ENCODE results near the gene MAX. TPM values are rescaled to one million over a fixed set of nuclear protein-coding genes. Genes with fewer than 3 reads are reported as not detected.

Gene MAX
- total and polyA plus RNA-seq, 9 of the 15 experiments (the other 6 are each of a cell fraction or from before 2014, with no cell fraction given) = 15.4 to 96.5 (median 51.6) TPM

DNA sequence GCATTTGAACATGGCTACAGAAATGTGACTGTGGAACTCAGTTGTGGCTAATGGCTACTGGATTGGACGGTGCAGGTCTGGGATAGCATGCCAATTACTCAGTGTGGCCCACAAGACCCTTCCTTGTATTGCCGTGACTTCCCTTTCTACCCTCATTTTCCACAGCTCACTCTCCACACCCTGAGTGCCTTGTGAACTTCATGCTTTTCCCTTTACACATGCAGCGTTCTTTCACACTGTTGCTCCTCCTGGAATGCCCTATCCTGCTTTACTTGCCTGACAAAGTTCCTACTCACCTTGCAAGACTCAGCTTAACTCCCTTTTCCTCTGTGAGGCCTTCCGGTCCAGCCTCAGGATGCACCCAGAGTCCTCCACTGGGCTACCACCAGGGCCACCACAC, 46.8 kb upstream of the MAX start:
- ChIA-PET POLR2A (interaction anchor here (0.7 kb wide), 1 partner anchor 777 kb away, joined by 3 read pairs; no protein-coding TSS in a partner anchor), CTCF (ENCODE audit: low intra/inter-chr PET ratio) (no interaction called here)
- no peak overlapping the region for H3K27ac ChIP-seq (ENCODE audit: extremely low read depth, low read depth, low read length)
- in situ Hi-C loops (cut with MboI) = no loop called here
- H4K20me1 ChIP-seq (replicated peaks; ENCODE audit: control insufficient read depth, insufficient read depth, low read length) = no peaks in the 10 kb centered on the region
- no TSS peak for BruUV-seq (replicated peaks)
- no peaks in the 10 kb centered on the region for H3K9me1 ChIP-seq (ENCODE audit: control insufficient read depth, insufficient read depth, low read length)
- no peaks in the 10 kb centered on the region for H3K9me3 ChIP-seq (replicated peaks; ENCODE audit: control insufficient read depth, insufficient read depth, low read depth, low read length)
- H2AFZ ChIP-seq (ENCODE audit: low read depth, low read length) = 0 out of 2 replicates have a peak overlapping the region, but pooled peaks have one; percentile 9
- no peak overlapping the region for H3K4me3 ChIP-seq
- no peak overlapping the region for H3K9ac ChIP-seq (ENCODE audit: insufficient read depth in 1 of 2, low read depth in 2 of 2, low read length in 2 of 2)
- intact Hi-C loops (cut with micrococcal nuclease) = no loop called here
- H3K27me3 ChIP-seq (ENCODE audit: control insufficient read depth in 2 of 2, insufficient read depth in 2 of 2, low read length in 2 of 2) = no peaks in the 10 kb centered on the region; a peak in 1 of 5 replicates
- no peaks in the 10 kb centered on the region for H3K79me2 ChIP-seq (ENCODE audit: control insufficient read depth, insufficient read depth, low read length)
- TF ChIP-seq RBM17 (IDR thresholded peaks at IDR 0.05; ENCODE audit: borderline replicate concordance, low read depth, low read length) = no peak
- TF ChIP-seq PHF20 (IDR thresholded peaks at IDR 0.05; ENCODE audit: partially characterized antibody) = no peak
- TF ChIP-seq, protein P1, sequence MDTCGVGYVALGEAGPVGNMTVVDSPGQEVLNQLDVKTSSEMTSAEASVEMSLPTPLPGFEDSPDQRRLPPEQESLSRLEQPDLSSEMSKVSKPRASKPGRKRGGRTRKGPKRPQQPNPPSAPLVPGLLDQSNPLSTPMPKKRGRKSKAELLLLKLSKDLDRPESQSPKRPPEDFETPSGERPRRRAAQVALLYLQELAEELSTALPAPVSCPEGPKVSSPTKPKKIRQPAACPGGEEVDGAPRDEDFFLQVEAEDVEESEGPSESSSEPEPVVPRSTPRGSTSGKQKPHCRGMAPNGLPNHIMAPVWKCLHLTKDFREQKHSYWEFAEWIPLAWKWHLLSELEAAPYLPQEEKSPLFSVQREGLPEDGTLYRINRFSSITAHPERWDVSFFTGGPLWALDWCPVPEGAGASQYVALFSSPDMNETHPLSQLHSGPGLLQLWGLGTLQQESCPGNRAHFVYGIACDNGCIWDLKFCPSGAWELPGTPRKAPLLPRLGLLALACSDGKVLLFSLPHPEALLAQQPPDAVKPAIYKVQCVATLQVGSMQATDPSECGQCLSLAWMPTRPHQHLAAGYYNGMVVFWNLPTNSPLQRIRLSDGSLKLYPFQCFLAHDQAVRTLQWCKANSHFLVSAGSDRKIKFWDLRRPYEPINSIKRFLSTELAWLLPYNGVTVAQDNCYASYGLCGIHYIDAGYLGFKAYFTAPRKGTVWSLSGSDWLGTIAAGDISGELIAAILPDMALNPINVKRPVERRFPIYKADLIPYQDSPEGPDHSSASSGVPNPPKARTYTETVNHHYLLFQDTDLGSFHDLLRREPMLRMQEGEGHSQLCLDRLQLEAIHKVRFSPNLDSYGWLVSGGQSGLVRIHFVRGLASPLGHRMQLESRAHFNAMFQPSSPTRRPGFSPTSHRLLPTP (IDR thresholded peaks at IDR 0.05; ENCODE audit: borderline replicate concordance, extremely low read depth, insufficient read length) = no peak
- TF ChIP-seq ZNF764 (CRISPR knock-in tag; IDR thresholded peaks at IDR 0.05; ENCODE audit: low read depth) = no peak
- no peak for TF ChIP-seq SRSF1 (IDR thresholded peaks at IDR 0.05; ENCODE audit: low read depth, low read length)
- TF ChIP-seq GATA2 (CRISPR knock-in tag; IDR thresholded peaks at IDR 0.05) = no peak
- TF ChIP-seq ATF7 (IDR thresholded peaks at IDR 0.05) = no peak
- TF ChIP-seq, protein P2, sequence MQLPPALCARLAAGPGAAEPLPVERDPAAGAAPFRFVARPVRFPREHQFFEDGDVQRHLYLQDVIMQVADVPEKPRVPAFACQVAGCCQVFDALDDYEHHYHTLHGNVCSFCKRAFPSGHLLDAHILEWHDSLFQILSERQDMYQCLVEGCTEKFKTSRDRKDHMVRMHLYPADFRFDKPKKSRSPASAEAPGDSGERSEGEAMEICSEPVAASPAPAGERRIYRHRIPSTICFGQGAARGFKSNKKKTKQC (CRISPR knock-in tag; IDR thresholded peaks at IDR 0.05) = no peak
- no peak for TF ChIP-seq ZFP1 (CRISPR knock-in tag; IDR thresholded peaks at IDR 0.05)
- TF ChIP-seq ELF4 (CRISPR knock-in tag; IDR thresholded peaks at IDR 0.05) = no peak
- no peak for TF ChIP-seq FOXJ3 (CRISPR knock-in tag; IDR thresholded peaks at IDR 0.05)
- TF ChIP-seq, protein P3, sequence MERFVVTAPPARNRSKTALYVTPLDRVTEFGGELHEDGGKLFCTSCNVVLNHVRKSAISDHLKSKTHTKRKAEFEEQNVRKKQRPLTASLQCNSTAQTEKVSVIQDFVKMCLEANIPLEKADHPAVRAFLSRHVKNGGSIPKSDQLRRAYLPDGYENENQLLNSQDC (CRISPR knock-in tag; IDR thresholded peaks at IDR 0.05) = no peak
- TF ChIP-seq, protein P4, sequence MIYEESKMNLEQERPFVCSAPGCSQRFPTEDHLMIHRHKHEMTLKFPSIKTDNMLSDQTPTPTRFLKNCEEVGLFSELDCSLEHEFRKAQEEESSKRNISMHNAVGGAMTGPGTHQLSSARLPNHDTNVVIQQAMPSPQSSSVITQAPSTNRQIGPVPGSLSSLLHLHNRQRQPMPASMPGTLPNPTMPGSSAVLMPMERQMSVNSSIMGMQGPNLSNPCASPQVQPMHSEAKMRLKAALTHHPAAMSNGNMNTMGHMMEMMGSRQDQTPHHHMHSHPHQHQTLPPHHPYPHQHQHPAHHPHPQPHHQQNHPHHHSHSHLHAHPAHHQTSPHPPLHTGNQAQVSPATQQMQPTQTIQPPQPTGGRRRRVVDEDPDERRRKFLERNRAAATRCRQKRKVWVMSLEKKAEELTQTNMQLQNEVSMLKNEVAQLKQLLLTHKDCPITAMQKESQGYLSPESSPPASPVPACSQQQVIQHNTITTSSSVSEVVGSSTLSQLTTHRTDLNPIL (CRISPR knock-in tag; IDR thresholded peaks at IDR 0.05) = no peak
- FAIRE-seq = no peak
- no peak for DNase-seq (ENCODE audit: extremely low read depth in 1 of 4, low spot score in 3 of 4)
- no peaks in the 10 kb centered on the region for H3K36me3 ChIP-seq (ENCODE audit: control insufficient read depth, insufficient read depth, low read length)
- no peak overlapping the region for H3K4me2 ChIP-seq (ENCODE audit: insufficient read depth, low read length)
- ATAC-seq = no peak
- peaks cover 3 to 4% of the 10 kb centered on the region in 2 experiments; a peak in 3 of 5 replicates for H3K4me1 ChIP-seq (replicated peaks in 1 of 2; ENCODE audit: control insufficient read depth in 2 of 2, insufficient read depth in 2 of 2, low read length in 2 of 2)
- WGBS (ENCODE audit: insufficient coverage, low coverage, missing lambda C conversion rate) = 28% methylated on average over 4 of the region's 4 CpGs

Data from K562 (cell line).